HG03196 (cell line): Measurements from ENCODE around the gene TAGLN3.
A peak's percentile ranks its signal among the peaks of the same experiment; 100 is the strongest.

Source experiments
- ATAC-seq: cut with Tn5 transposase; IDR thresholded peaks from one replicate; pipeline ENCODE4 v1.9.1; 2021; ENCODE audit not compliant: unreplicated experiment

TAGLN3 gene

DNA sequence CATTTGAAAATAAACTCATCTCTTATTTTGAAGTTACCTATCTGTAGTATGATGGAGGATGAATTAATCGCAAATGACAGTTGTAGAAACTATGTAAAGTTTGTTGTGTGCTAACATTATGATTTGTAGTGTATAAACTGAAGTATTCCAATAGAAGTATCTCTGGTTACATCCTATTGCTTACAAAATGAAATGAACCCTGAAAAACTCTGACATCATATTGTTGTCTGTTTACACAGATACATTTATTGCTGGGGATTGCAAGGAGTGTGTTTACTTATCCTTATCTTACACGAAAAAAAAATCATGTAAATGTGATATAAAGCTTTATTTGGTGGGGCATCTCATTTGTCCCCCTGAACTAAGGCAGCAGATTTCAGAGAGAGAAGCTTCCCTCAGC is 22.5 kb upstream of the TAGLN3 start:
- ATAC-seq: no peak

DNA sequence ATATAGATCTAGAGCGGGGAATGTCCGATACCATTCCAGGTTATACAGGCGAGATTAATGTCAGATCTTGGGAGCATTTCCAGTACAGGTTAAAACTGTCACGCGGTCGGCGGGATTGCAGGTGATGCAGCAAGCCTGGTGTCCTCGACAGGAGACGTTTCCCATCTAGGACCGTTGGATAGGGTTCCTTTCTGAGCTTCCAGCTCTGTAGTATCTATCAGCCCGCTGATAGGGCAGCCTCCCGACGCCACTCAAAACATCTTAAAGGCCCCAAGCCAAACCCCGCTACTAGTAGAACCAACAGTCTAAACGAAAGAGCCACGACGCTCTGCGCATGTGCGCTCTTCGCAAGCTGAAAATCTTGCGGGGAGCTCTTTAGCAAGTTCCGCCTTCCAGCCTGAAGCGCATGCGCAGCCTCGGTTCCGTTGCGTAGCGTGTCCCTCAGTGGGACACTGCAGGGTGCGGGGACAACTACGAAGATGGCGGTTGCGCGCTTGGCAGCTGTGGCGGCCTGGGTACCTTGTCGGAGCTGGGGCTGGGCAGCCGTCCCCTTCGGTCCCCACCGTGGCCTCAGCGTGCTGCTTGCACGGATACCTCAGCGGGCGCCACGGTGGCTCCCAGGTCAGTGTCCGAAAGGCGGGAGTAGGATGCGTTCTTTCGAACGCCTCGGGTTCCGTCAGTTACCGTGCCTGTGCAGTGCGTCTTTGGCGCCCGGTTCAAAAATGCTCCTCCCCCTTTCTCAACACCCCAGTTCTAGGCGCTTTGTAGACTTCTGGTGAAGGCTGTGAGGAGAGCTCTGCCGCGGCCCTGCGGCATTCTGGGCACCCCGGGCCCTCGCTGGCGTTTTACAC is 19.9 kb upstream of the TAGLN3 start, which contains the start of gene ABHD10:
Gene ABHD10 (plus strand): TSS at position 444 of the 851 bp plus-strand sequence. CDS start 36 bp downstream, at position 480.
- peak; percentile 95 for ATAC-seq

DNA sequence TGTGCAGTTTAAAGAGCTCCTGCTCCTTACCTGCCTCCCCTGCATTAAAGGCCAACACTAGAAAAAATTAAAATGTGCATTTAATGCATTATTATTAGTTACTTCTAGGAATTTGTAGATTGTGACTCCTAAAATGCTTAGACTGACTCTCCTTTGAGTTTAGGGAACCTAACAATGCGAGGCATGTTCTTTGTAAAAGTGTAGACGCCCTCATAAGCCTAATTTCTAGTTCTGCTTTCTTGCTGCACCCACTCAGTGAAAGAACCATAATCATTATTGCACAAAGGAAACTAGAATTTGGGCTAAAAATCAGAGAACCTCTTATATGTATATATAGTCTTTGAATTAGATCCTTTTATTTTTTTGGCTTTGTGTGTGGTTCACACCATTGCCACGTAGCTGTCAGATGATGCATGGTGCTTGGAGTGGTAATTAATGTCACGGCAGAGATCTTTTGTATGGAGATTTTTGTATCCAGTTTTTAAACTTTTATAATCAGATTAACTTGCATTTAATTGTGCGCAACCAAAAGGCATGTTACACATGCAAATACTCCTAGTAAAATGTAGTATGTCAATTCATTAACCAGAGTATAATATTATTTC is 19.2 kb upstream of the TAGLN3 start:
- ATAC-seq: peak; percentile 24

DNA sequence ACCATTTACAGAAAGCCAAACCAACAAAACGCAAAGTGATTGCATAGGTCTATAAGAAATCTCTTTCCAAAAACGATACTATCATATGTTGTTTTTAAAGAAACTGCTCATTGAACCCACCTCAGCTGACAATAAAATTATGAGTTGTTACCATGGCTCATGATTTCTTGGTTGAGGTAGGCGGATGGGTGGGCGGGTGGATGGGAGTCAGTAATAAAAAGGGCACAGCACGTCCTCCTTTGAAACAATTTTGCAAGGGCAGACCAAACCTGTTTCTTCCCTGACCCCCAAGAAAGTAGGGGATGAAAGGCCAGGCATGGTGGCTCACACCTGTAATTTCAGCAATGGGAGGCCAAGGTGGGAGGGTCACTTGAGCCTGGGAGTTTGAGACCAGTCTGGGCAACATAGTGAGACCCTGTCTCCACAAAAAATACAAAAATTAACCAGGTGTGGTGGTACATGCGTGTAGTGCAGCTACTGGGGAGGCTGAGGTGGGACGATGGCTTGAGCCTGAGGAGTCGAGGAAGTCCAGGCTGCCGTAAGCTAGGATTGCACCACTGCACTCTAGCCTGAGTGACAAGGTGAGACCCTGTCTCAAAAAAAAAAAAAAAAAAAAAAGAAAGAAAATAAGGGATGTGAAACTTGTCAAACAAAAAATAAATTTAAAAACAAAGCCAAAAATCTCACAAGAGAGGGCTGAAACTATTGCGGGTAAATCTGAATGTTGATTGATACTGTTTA is 17.8 kb upstream of the TAGLN3 start:
- no peak for ATAC-seq

DNA sequence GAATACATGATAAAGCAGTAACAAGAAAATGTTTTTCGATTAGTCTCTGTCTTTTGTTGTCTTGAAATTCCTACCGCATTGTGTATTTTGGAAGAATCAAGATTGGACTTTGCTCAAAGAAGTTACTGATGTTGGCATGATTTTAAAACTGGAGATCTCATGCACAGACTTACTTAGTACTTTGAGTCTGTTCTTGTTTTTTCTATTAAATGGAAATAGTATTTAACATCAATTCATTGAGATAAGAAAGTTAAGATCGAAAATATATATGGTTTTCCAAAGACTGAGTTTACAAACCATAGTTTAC is 17.3 kb upstream of the TAGLN3 start:
- no peak for ATAC-seq

DNA sequence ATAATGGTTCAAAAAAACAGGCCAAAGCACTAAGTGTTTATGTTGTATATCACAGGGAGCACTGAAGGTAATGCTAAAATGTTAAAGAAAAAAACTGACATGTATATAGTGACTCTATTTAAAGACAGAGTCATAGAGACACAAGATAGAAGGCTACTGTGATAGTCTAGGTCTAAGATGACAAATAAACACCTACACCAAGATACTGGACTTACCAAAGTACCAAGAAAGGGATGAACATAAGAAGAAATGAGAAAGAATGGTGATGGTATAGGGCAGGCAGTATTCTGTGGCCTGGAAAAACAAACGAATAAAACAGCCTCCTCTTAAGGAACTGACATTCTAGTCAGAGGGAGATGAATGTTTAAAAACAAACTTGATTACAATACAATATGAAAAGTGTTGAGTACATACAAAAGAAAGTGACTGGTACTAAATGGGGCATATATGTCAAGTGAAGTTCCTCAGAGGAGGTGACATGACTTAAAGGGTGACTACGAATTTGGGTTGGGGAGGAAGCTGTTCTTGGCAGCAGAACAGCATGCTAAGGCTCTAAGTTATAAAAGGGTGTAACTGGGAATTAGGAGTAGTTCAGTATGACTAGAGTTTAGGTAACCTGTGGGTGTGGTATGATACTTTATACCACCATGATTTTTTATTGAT is 14.0 kb upstream of the TAGLN3 start:
- ATAC-seq: no peak

DNA sequence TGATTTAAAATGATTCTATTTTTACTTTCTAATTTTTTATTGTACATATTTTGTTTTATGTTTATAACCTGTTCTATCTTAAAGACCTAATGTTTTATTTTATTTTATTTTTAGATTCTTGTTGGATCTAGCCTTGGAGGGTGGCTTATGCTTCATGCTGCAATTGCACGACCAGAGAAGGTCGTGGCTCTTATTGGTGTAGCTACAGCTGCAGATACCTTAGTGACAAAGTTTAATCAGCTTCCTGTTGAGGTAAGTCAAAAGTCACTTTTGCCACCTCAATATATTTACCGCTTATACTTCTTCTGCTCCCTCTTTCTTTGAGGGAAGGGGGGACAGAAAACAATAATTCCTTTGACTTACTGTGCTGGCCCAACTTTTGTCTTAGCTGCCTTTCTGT is 11.9 kb upstream of the TAGLN3 start:
- no peak for ATAC-seq

DNA sequence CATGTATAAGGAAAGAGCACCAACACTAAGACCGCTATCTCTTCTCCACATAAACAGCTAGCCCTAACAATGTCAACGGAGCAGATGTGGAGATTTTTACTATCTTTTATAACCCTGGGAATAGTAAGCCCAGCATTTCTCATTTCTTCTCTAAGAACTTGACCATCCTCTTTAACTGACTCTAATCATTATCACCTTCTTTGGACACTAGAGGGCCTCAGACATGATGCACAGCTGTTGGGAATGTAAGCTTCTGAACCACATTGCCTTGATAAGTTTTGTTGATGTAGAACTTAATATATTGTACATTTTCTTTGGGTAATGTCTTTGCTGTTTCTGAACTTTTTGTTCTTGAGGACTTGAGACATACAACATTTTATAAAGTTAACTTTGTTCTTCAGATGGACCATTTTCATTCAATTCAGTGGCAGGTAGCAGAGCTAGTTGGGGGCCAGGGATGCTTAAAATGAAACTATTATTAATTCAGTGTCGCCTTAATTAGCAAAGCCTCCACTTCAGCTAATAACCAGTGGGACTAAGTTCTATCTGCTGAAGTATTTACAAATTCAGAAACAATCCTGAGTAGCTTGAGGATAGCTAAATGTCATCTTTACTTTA is 9.6 kb upstream of the TAGLN3 start:
- peak; percentile 79 for ATAC-seq

DNA sequence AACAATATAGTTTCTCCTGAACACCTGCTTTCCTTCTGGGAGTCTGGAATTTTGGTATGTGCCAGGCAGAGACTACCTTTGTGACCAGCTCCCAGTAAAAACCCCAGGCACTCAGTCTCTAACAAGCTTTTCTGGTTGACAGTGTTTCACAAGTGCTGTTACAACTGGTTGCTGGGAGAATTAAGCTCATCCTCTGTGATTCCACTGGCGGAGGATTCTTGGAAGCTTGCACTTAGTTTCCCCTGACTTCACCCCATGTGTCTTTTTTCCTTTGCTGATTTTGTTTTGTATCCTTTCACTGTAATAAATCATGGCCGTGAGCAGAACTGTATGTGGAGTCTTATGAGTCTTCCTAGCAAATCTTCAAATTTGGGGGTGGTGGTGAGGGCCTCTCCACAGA is 5.7 kb upstream of the TAGLN3 start:
- no peak for ATAC-seq

DNA sequence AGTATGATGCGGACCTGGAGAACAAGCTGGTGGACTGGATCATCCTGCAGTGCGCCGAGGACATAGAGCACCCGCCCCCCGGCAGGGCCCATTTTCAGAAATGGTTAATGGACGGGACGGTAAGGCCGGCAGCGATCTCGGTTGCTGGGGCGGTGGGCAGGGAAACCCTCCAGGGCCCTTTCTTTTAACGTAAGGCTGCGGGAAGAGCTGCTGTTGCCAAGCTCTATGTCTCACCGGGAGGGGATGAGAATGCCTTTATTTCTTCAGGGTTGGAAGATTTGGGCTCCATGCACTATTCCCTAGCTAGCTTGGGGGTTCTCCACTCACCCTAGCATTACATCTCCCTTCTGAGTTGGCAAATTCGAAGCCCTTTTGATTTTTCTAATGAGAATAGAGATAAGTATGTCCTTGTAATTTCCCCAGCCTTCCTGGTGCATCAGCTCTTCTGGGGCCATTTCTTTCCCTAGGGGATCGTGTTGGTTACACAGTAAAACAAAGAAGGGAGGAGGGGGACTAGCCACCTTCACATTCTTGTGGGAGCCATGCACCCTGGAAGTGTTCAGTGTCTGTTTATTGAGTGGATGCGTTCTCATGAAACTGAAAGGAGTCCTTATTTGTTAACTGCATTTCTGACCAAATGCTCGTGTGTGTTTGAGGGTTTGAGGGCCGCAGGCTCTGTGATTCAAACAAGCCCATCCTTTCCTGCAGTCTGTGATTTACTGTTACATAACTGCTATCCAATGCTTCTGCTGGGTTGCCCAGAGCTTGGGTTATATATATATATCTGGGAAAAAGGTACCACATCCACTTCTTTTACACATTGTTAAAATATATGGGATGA is 982 bp downstream of the TAGLN3 start:
- ATAC-seq: no peak

DNA sequence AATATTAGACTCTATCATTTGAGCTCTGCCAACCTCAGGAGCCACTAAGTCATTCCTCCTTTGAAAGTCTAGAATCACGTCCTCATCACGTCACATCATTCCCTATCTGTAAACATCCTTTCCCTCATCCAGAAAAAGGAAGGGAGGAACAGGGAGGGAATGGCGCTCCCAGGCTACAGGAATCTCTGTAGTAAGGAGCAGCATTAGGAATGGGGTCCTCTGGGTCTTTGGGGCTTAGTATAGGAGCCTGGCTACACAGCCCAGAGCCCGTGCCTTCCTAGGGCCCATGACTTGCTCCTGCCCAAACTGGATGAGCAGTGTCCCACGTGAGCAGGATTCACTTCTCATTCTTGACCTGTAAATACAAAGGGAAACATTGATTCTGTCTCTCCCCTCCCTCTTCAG is 1.6 kb downstream of the TAGLN3 start:
- no peak for ATAC-seq

DNA sequence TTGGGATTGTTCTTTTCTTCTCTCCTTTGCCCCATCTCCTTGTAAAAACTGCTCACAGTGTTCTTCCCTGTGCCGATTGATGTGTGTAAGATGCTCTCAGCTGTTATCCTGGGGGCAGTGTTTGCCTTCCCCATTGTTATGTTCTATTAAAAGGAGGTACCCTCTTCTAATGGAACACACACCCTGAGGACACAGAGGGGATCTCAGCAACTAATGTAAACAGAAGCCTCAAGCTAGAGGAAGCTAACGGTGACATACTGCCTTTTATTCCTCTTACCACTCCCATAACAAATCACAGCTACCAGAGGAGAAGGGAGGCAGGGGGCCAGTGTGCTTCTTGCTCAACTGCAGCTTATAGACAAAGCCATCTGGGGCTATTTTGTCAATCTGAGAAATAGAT is 2.2 kb downstream of the TAGLN3 start:
- ATAC-seq: no peak

DNA sequence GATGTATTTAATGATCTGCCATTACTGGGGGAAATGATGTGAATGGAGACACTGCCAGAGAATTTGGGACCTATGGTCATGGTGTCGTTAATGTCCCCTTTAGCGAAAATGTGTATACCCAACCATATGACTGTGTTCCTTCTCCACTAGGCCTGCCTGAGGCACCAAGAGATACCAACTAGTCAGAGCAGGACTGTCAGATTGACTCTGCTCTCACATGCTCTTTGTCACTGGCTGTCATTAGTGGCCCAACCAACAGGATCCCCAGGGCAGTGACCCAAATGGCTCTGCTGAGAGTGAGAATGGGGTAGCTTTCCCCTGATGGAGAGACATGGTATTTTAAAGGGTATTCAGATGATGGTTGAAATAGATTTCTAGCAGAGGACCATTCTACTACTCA is 2.8 kb downstream of the TAGLN3 start:
- ATAC-seq: no peak

DNA sequence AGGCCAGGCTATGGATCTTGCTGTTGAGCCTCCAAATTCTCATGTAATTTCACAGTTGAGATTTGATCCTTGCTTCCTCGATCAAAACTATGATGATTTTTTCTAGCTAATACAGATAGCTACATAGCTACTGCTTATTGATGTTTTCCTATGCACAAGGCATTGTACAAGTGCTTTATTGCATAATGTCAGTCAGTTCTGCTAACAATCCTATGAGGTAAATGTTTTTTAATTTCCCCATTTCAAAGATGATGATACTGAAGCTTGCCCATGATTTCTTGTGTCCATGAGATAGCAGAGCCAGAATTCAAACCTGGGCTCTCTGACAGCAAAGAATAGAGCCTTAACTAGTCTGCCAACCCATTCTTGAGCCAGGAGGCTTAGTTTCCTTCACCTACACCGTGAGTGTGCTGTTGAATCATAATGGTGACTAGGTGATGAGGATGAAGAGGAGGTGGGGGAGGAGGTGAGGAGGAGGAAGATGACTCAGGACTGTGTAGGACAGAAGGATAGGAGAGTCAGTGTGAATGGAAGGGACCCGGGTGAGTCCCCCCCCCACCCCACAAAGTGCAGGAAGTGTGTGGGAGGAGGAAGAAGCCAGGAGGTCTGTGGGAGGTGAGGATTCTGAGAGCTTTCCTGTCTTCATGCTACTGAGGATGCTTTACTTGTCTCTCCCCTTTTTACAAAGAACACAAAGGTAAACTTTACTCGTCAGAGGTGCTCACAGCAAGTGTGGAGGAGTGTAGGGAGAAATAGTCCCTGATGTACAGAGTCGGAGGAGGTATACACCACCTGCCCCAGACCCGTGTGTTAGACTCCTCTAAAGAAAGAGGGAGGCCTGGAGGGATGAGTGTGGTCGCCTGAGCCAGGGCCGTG is 3.6 kb downstream of the TAGLN3 start:
- ATAC-seq: no peak

DNA sequence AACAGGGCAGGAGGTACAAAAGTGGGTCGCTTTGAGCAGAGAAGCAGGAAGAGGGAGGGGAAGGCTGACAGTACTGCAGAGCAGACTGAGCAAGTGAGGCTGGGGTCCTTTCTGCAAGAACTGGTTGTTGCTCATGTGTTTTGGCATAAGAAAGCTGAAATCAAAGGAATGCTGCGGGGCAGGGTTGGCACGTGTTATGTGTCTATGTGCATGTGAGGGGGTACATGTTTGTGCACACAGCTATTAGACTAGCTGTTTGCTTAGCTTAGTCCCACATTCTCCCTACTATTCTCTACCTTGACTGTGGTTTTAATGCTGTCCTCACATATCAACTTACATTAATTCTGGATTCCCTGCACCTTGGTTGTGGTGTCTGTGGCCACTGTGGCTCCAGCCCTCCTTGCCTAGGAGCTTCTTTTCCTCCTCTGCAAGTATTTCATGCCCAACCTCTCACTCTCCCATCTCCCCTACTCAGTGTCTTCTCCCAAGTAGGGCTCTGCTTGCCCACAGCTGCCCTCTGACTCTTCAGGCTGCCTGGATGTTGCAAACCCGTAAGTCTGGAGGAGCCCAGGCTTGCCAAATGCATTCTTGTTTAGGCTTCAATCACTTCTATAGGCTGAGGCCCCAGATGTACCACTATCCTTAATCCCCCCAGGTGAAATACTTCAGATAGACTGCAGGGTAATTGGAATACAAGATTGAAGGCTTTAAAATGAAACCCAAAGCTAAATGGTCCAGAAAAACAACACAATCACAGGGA is 4.8 kb downstream of the TAGLN3 start:
- ATAC-seq: no peak

DNA sequence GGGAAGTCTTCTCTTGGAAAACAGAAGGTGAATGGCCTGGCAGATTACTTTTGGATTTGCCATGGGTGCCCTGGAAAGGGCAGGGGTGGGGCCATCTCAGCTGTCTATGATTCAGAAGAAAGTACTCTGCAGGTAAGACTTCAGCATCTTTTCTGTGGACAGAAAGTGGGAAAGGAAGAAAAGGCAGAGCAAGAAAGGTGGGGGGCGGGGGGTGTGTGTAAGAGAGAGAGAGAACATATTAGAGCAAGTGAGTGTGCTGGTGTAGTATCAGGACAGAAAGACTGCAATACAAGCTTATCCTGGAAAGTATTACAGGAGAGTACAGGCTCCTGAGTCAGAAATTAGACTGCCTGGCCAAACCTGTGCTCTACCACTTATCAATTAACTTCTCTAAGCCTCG is 5.5 kb downstream of the TAGLN3 start:
- ATAC-seq: no peak

DNA sequence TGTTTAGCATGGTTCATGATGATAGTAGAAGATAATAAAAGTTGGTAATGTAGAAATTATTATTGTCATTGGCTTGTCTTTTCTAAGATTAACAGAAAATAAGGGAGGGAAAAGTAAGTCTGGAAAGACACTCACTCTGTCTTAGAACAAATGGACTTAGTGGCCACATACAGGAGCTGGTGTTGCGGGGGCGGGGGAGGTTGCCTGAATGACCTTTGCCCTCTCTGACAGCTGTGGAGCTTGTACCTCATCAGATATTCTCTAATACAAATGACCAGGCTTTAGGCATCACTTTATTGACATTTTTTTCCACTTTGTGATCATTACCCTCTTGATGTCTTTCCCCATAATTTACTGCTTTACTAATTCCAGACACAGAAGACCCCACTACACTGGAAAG is 5.9 kb downstream of the TAGLN3 start:
- ATAC-seq: no peak

DNA sequence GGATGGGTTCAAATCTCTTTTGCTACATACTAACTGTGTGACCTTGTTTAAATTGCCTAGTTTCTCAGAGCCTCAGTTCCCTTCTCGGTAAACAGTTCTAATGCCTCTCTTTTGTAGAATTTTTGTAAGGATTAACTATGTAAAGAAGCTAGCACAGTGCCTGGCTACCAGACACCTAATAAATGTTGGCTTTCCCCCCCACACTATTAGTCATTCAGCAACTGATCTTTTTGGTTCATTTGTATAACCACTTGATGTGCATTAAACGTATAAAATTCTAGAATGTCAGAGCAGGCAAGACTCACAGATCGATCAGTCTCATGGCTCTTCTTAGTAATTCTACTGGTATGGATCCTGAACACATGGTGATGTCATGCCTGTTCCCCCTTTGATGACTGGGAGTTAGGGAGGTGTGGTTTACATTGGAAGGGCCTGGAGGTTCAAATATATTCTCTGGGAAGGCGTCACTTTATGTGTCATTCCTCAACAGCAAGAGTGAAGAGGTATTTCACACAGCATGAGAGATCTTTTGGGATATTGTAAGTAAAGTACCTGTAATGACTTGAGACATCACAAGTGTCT is 6.5 kb downstream of the TAGLN3 start:
- no peak for ATAC-seq
